Choroid plexus epithelial cell (primary cell): ENCODE data around the gene FILIP1L.

Experiments used
- DNase-seq: peaks from one replicate; pipeline ENCODE4 v3.0.0-alpha.2; 2010; ENCODE audit warnings: low read depth
- H3K4me3 ChIP-seq: 2 replicates; pipeline ENCODE4 v1.5.1; 2011; ENCODE audit warnings: low read depth, mild to moderate bottlenecking, control low read depth, low read length, moderate library complexity
- TF ChIP-seq, protein P1 (sequence below): conservative IDR thresholded peaks from 2 replicates; pipeline ENCODE4 v1.5.1; 2011; ENCODE audit warnings: low read depth, mild to moderate bottlenecking, control low read depth, inconsistent platforms, low read length, moderate library complexity

Gene FILIP1L

DNA sequence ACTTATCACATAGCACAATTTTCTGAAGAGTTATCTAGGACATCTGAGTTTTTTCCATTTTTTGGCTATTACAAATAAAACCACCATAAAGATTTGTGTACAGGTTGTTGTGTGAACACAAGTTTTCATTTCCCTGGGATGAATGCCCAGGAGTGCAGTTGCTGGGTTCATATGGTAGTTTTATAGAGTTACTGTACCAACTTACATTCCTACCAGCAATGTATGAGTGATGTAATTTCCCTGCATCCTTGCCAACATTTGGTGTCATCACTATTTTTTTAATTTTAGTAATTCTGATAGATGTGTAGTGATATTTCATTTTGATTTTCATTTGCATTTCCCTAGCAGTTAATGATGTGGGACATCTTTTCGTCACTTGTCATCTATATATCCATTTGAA, 20.5 kb downstream of the FILIP1L start:
- TF ChIP-seq, protein P1, sequence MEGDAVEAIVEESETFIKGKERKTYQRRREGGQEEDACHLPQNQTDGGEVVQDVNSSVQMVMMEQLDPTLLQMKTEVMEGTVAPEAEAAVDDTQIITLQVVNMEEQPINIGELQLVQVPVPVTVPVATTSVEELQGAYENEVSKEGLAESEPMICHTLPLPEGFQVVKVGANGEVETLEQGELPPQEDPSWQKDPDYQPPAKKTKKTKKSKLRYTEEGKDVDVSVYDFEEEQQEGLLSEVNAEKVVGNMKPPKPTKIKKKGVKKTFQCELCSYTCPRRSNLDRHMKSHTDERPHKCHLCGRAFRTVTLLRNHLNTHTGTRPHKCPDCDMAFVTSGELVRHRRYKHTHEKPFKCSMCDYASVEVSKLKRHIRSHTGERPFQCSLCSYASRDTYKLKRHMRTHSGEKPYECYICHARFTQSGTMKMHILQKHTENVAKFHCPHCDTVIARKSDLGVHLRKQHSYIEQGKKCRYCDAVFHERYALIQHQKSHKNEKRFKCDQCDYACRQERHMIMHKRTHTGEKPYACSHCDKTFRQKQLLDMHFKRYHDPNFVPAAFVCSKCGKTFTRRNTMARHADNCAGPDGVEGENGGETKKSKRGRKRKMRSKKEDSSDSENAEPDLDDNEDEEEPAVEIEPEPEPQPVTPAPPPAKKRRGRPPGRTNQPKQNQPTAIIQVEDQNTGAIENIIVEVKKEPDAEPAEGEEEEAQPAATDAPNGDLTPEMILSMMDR = no peak
- no peak for DNase-seq
- H3K4me3 ChIP-seq = no peak overlapping the region

DNA sequence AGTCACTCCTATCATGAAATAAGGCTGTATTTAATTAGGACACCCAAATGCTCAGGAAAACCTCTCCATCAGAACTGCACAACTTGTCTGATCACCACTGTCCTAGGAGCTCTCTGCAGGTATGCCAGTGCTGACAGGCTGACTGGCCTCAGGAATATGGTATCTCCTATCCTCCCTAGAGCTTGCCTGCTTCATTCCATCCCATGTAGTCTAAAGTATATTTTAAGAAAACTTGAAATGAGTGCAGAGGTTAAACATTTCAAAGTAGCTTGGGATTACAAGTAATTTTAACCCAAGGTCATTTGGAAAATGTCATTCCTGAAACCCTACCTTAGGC, 23.7 kb downstream of the FILIP1L start:
- TF ChIP-seq, protein P1 = no peak
- H3K4me3 ChIP-seq = no peak overlapping the region
- no peak for DNase-seq

GRCh38 chr3:100089812-100090668, 24.3 kb downstream of the FILIP1L start:
- peak; percentile 81 for DNase-seq
- TF ChIP-seq, protein P1 = peak; percentile 82
- no peak overlapping the region for H3K4me3 ChIP-seq

- no peak for DNase-seq
- no peak overlapping the region for H3K4me3 ChIP-seq
- TF ChIP-seq, protein P1 = no peak
Observed at GRCh38 chr3:100088735-100089368, 25.4 kb downstream of the FILIP1L start.

DNA sequence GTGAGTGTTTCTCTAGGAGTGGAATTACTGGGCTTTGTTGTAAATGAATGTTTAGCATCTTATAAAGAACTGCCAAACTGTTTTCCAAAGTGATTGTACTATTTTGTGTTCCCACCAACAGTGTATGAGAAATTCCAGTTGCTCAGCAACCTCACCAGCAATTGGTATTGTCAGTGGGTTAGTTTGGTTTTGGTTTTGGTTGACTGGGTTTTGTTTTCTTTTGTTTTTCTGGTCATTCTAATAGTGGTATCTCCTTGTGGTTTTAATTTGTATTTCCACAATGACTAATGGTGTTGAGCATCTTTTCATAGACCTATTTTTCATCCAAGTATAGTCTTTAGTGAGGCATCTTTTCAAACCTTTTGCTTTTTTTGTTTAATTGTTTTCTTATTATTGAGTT, 27.1 kb downstream of the FILIP1L start:
- no peak overlapping the region for H3K4me3 ChIP-seq
- TF ChIP-seq, protein P1 = no peak
- DNase-seq = peak; percentile 78

GRCh38 chr3:100086401-100086800, 27.9 kb downstream of the FILIP1L start:
- TF ChIP-seq, protein P1 = no peak
- H3K4me3 ChIP-seq = no peak overlapping the region
- no peak for DNase-seq
